GM19238 (cell line): Measurements from ENCODE around the gene TCERG1L.
"Not testable (repeated sequence)": the region's sequence is repeated elsewhere in the genome, so short reads cannot be mapped to it uniquely, and the experiment has no call there.

ENCODE experiments used
- DNase-seq: peaks from one replicate; pipeline ENCODE4 v3.0.0; 2011; ENCODE audit warnings: low spot score; ENCODE audit not compliant: insufficient read length

TCERG1L gene

GRCh38 chr10:131109291-131109690 lies 202.2 kb downstream of the TCERG1L start:
- DNase-seq: no peak

GRCh38 chr10:131107970-131108369 lies 203.6 kb downstream of the TCERG1L start:
- no peak for DNase-seq

- no peak for DNase-seq
These were observed 208.8 kb downstream of the TCERG1L start for GRCh38 chr10:131102676-131103075.

- no peak for DNase-seq
These were observed 209.4 kb downstream of the TCERG1L start for GRCh38 chr10:131102147-131102546.

- not testable (repeated sequence) for DNase-seq
These were observed 210.8 kb downstream of the TCERG1L start for GRCh38 chr10:131100418-131101410.

GRCh38 chr10:131099028-131099726 lies 212.3 kb downstream of the TCERG1L start:
- no peak for DNase-seq

GRCh38 chr10:131098416-131098952 lies 213.0 kb downstream of the TCERG1L start:
- DNase-seq: no peak

- DNase-seq: no peak
These were observed 215.5 kb downstream of the TCERG1L start for GRCh38 chr10:131096031-131096430.

- DNase-seq: no peak
These were observed 216.3 kb downstream of the TCERG1L start for GRCh38 chr10:131095313-131095580.

- no peak for DNase-seq
These were observed 216.8 kb downstream of the TCERG1L start for GRCh38 chr10:131094527-131095312.

GRCh38 chr10:131093795-131094366 lies 217.6 kb downstream of the TCERG1L start:
- no peak for DNase-seq

- DNase-seq: no peak
These were observed 218.2 kb downstream of the TCERG1L start for GRCh38 chr10:131093346-131093745.

GRCh38 chr10:131092876-131093275 lies 218.6 kb downstream of the TCERG1L start:
- no peak for DNase-seq

- no peak for DNase-seq
These were observed 219.1 kb downstream of the TCERG1L start for GRCh38 chr10:131092386-131092785.

- no peak for DNase-seq
These were observed 219.8 kb downstream of the TCERG1L start for GRCh38 chr10:131091682-131092081.

- no peak for DNase-seq
These were observed 220.5 kb downstream of the TCERG1L start for GRCh38 chr10:131090761-131091661.

GRCh38 chr10:131089861-131090260 lies 221.7 kb downstream of the TCERG1L start:
- no peak for DNase-seq

- DNase-seq: no peak
These were observed 222.4 kb downstream of the TCERG1L start for GRCh38 chr10:131089150-131089549.

GRCh38 chr10:131088619-131089018 lies 222.9 kb downstream of the TCERG1L start:
- no peak for DNase-seq
